ENCODE results near the gene IGFL4.

Gene IGFL4

GRCh38 chr19:46018729-46019251, 22.0 kb downstream of the IGFL4 start:
- no peak for DNase-seq

GRCh38 chr19:46017874-46018675, 22.7 kb downstream of the IGFL4 start:
- no peak for DNase-seq

- DNase-seq: no peak
Measured at GRCh38 chr19:46017095-46017429, 23.7 kb downstream of the IGFL4 start.

- peak; percentile 64 for DNase-seq
Measured at GRCh38 chr19:46016426-46017094, 24.2 kb downstream of the IGFL4 start.

GRCh38 chr19:46015687-46016425, 24.9 kb downstream of the IGFL4 start:
- DNase-seq: no peak

- no peak for DNase-seq
Measured at GRCh38 chr19:46014941-46015686, 25.7 kb downstream of the IGFL4 start.

- no peak for DNase-seq
Measured at GRCh38 chr19:46014534-46014933, 26.3 kb downstream of the IGFL4 start.

GRCh38 chr19:46009530-46010510, 31.0 kb downstream of the IGFL4 start:
- DNase-seq: peak; percentile 59

GRCh38 chr19:46006411-46006810, 34.4 kb downstream of the IGFL4 start:
- no peak for DNase-seq

GRCh38 chr19:46002678-46003275, 38.0 kb downstream of the IGFL4 start:
- no peak for DNase-seq

- DNase-seq: no peak
Measured at GRCh38 chr19:46000491-46001246, 40.1 kb downstream of the IGFL4 start.

- peak; percentile 33 for DNase-seq
Measured at GRCh38 chr19:45999653-46000121, 41.1 kb downstream of the IGFL4 start.

GRCh38 chr19:45998834-45999233, 42.0 kb downstream of the IGFL4 start:
- no peak for DNase-seq

- no peak for DNase-seq
Measured at GRCh38 chr19:45996933-45997332, 43.9 kb downstream of the IGFL4 start.

GRCh38 chr19:45995715-45996385, 45.0 kb downstream of the IGFL4 start:
- no peak for DNase-seq

- peak; percentile 100 for DNase-seq
Measured at GRCh38 chr19:45994998-45995714, 45.6 kb downstream of the IGFL4 start, which contains the start of gene CCDC61. Gene CCDC61 (plus strand): TSS chr19:45995467. CDS start chr19:46003019, 7,552 bp downstream.

- DNase-seq: no peak
Measured at GRCh38 chr19:45994456-45994997, 46.3 kb downstream of the IGFL4 start.

- DNase-seq: no peak
Measured at GRCh38 chr19:45990113-45990728, 50.6 kb downstream of the IGFL4 start.

Measured in fibroblast of skin of abdomen (primary cell).